Tibial nerve (tissue), 3 donors: ENCODE measurements around the gene FGD6.

Experiments
- POLR2A ChIP-seq, 2 donors: fragments of 450-650 bp; IDR thresholded peaks; one replicate each; pipeline ENCODE4 v1.6.1; 2017; ENCODE audit warnings: antibody characterized with exemption in 2 of 2, mild to moderate bottlenecking in 2 of 2, moderate library complexity in 2 of 2
- TF ChIP-seq, protein P1 (sequence below), 5 experiments: fragments of 200-600 bp in 3 of 5; fragments of 450-650 bp in 2 of 5; sonication (generic) in 3 of 5; IDR thresholded peaks; one replicate each; pipeline ENCODE4 v1.5.1; 2016 to 2019; ENCODE audit warnings: antibody characterized with exemption in 5 of 5, mild to moderate bottlenecking in 3 of 5, moderate library complexity in 2 of 5

GRCh38 chr12:95129115-95129514, 88.2 kb downstream of the FGD6 start:
- TF ChIP-seq POLR2A (IDR thresholded peaks at IDR 0.05) = no peak
- TF ChIP-seq, protein P1, sequence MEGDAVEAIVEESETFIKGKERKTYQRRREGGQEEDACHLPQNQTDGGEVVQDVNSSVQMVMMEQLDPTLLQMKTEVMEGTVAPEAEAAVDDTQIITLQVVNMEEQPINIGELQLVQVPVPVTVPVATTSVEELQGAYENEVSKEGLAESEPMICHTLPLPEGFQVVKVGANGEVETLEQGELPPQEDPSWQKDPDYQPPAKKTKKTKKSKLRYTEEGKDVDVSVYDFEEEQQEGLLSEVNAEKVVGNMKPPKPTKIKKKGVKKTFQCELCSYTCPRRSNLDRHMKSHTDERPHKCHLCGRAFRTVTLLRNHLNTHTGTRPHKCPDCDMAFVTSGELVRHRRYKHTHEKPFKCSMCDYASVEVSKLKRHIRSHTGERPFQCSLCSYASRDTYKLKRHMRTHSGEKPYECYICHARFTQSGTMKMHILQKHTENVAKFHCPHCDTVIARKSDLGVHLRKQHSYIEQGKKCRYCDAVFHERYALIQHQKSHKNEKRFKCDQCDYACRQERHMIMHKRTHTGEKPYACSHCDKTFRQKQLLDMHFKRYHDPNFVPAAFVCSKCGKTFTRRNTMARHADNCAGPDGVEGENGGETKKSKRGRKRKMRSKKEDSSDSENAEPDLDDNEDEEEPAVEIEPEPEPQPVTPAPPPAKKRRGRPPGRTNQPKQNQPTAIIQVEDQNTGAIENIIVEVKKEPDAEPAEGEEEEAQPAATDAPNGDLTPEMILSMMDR (IDR thresholded peaks at IDR 0.05) = no peak
